Liver (tissue), 9 donors: ENCODE data around the gene MAGEE1. TPM values are rescaled to one million over a fixed set of nuclear protein-coding genes. Genes with fewer than 3 reads are reported as not detected.

Experiments used
- DNase-seq: peaks from one replicate; pipeline ENCODE4 v3.0.0-alpha.2; 2017; ENCODE audit warnings: low spot score
- H3K27ac ChIP-seq, 2 donors: one replicate each; pipeline ENCODE4 v1.7.0; 2013; ENCODE audit warnings: inconsistent platforms in 2 of 2, low read length in 2 of 2, control low read depth in 1 of 2, low read depth in 1 of 2, mild to moderate bottlenecking in 1 of 2
- H3K27me3 ChIP-seq, 4 donors: one replicate each; pipeline versions ENCODE4 v1.6.1 to v1.7.0; 2013; ENCODE audit warnings: low read length in 3 of 4, inconsistent platforms in 1 of 4, mild to moderate bottlenecking in 1 of 4, moderate library complexity in 1 of 4; ENCODE audit not compliant: control insufficient read depth in 4 of 4, insufficient read depth in 4 of 4
- H3K36me3 ChIP-seq, 4 donors: one replicate each; pipeline versions ENCODE4 v1.6.1 to v1.7.0; 2013; ENCODE audit warnings: low read length in 3 of 4, mild to moderate bottlenecking in 3 of 4, low read depth in 1 of 4, moderate library complexity in 1 of 4; ENCODE audit not compliant: control insufficient read depth in 4 of 4, insufficient read depth in 3 of 4
- H3K4me1 ChIP-seq, 4 donors: one replicate each; pipeline versions ENCODE4 v1.6.1 to v1.7.0; 2013; ENCODE audit warnings: low read length in 3 of 4, mild to moderate bottlenecking in 3 of 4, moderate library complexity in 1 of 4; ENCODE audit not compliant: control insufficient read depth in 4 of 4, insufficient read depth in 4 of 4
- H3K4me3 ChIP-seq, 3 donors: one replicate each; pipeline versions ENCODE4 v1.6.1 to v1.7.0; 2013; ENCODE audit warnings: low read length in 3 of 3, control low read depth in 1 of 3, low read depth in 1 of 3, mild to moderate bottlenecking in 1 of 3
- H3K9ac ChIP-seq, 2 donors: one replicate each; pipeline ENCODE4 v1.7.0; 2013; ENCODE audit warnings: low read length in 2 of 2, mild to moderate bottlenecking in 2 of 2, moderate library complexity in 2 of 2, control low read depth in 1 of 2, low read depth in 1 of 2
- H3K9me3 ChIP-seq, 4 donors: one replicate each; pipeline versions ENCODE4 v1.6.1 to v1.7.0; 2013; ENCODE audit warnings: low read length in 3 of 4; ENCODE audit not compliant: control insufficient read depth in 4 of 4
- EGR1 ChIP-seq, 2 donors: IDR thresholded peaks; 2 replicates each; pipeline ENCODE4 v1.6.1; 2016 to 2018; ENCODE audit warnings: antibody characterized with exemption in 2 of 2, low read depth in 2 of 2
- FOXA1 ChIP-seq: IDR thresholded peaks from 2 replicates; pipeline ENCODE4 v1.6.1; 2016; ENCODE audit warnings: antibody characterized with exemption
- FOXA2 ChIP-seq: IDR thresholded peaks from 2 replicates; pipeline ENCODE4 v1.6.1; 2016; ENCODE audit warnings: antibody characterized with exemption
- GABPA ChIP-seq, 2 donors: IDR thresholded peaks in 1 of 2; conservative IDR thresholded peaks in 1 of 2; 2 replicates each; pipeline ENCODE4 v1.6.1; 2016; ENCODE audit warnings: antibody characterized with exemption in 2 of 2, mild to moderate bottlenecking in 1 of 2, moderate library complexity in 1 of 2
- HNF4A ChIP-seq, 2 donors: conservative IDR thresholded peaks; 2 replicates each; pipeline ENCODE4 v1.6.1; 2016; ENCODE audit warnings: antibody characterized with exemption in 2 of 2, mild to moderate bottlenecking in 2 of 2
- JUND ChIP-seq, 2 donors: IDR thresholded peaks; 2 replicates each; pipeline ENCODE4 v1.6.1; 2016; ENCODE audit warnings: antibody characterized with exemption in 2 of 2
- NR2F2 ChIP-seq: IDR thresholded peaks from 2 replicates; pipeline ENCODE4 v1.6.1; 2016; ENCODE audit warnings: antibody characterized with exemption
- RAD21 ChIP-seq, 2 donors: IDR thresholded peaks; 2 replicates each; pipeline ENCODE4 v1.6.1; 2016; ENCODE audit warnings: antibody characterized with exemption in 2 of 2, mild to moderate bottlenecking in 2 of 2
- RXRA ChIP-seq, 2 donors: IDR thresholded peaks; 2 replicates each; pipeline ENCODE4 v1.6.1; 2017 to 2018; ENCODE audit warnings: antibody characterized with exemption in 2 of 2, mild to moderate bottlenecking in 1 of 2
- SP1 ChIP-seq: IDR thresholded peaks from 2 replicates; pipeline ENCODE4 v1.6.1; 2018; ENCODE audit warnings: antibody characterized with exemption, mild to moderate bottlenecking
- TAF1 ChIP-seq: conservative IDR thresholded peaks from 2 replicates; pipeline ENCODE4 v1.6.1; 2016; ENCODE audit warnings: antibody characterized with exemption, mild to moderate bottlenecking
- YY1 ChIP-seq: IDR thresholded peaks from 2 replicates; pipeline ENCODE4 v1.6.1; 2016; ENCODE audit warnings: antibody characterized with exemption, mild to moderate bottlenecking
- WGBS: extraction: QIAGEN DNeasy Blood & Tissue Kit; methylation state at CpG from one replicate; pipeline ENCODE4 v1.1.7; 2013; 5-methylcytosine and 5-hydroxymethylcytosine counted together
- polyA plus RNA-seq, 2 donors: library from polyadenylated mRNA; stranded (reverse) in 1 of 2; unstranded in 1 of 2; fragments of 200-250 nt in 1 of 2; fragments of >200 nt in 1 of 2; fragmentation: Nextera tagmentation in 1 of 2; extraction: Ambion mirVana in 1 of 2; gene quantifications; one replicate each; pipeline versions ENCODE4 v1.2.1 to v1.2.3, GENCODE V29; 2013 to 2015
- total RNA-seq, 2 donors: library from RNA; depleted of rRNA; stranded (reverse); fragments of >200 nt; gene quantifications; one replicate each; pipeline ENCODE4 v1.2.3, GENCODE V29; 2014
- TF ChIP-seq, protein P1 (sequence below): IDR thresholded peaks from 2 replicates; pipeline ENCODE4 v1.6.1; 2016; ENCODE audit warnings: antibody characterized with exemption
- TF ChIP-seq, protein P2 (sequence below): IDR thresholded peaks from 2 replicates; pipeline ENCODE4 v1.6.1; 2016; ENCODE audit warnings: antibody characterized with exemption, mild to moderate bottlenecking
- TF ChIP-seq, protein P3 (sequence below): fragments of 150-350 bp; IDR thresholded peaks from 2 replicates; pipeline ENCODE4 v1.5.1; 2017; ENCODE audit warnings: improper control_type of control experiment, low read depth, low read length; ENCODE audit not compliant: missing input control
- TF ChIP-seq, protein P4 (sequence below): IDR thresholded peaks from 2 replicates; pipeline ENCODE4 v1.6.1; 2016; ENCODE audit warnings: antibody characterized with exemption
- donor health status: healthy.
- donor health status: healthy.
- donor health status: healthy.
- donor health status: healthy.
- donor health status: healthy.

Gene MAGEE1
- total and polyA plus RNA-seq, 4 donors, result 0.10 to 0.33 (median 0.28) TPM

DNA sequence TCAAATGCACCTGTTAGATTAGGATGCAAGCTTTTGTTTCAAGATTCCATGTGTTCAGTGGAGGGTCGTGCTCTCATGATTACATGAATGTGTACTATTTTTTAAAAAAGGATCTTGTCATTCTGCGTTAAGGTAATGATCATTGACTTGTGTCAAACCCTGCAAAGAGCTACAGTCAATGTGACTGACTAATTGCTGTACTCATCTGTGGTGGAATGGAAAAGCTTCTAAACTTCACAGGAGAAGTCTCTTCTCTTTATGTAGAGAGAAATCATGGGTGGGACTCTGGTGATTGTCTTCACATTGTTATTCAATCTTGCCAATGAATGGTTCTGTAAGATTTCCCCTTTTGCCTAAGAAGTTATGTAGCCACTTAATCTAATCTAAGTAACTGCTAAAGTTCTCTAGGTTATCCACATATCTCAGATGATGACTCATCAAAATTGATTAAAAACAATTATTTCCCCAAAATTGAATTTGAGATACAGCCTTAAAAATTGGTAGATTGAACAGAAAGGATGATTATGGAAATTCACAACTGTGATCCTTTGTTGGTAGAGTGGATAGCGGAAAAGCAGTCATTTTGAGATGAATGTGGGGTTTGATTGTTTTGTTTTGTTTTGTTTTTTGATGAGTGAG is 6.7 kb downstream of the MAGEE1 start:
- Histone ChIP-seq H3K27ac (no peak overlapping the region), H3K36me3 (no peaks in the 10 kb centered on the region), H3K9me3 (no peaks in the 10 kb centered on the region), H3K9ac (no peak overlapping the region), H3K27me3 (peaks cover 0 to 3% (median 0%) of the 10 kb centered on the region in 4 donors), H3K4me1 (no peaks in the 10 kb centered on the region), H3K4me3 (no peak overlapping the region)
- TF ChIP-seq, protein P1, sequence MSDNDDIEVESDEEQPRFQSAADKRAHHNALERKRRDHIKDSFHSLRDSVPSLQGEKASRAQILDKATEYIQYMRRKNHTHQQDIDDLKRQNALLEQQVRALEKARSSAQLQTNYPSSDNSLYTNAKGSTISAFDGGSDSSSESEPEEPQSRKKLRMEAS, result no peak
- TF ChIP-seq, protein P2, sequence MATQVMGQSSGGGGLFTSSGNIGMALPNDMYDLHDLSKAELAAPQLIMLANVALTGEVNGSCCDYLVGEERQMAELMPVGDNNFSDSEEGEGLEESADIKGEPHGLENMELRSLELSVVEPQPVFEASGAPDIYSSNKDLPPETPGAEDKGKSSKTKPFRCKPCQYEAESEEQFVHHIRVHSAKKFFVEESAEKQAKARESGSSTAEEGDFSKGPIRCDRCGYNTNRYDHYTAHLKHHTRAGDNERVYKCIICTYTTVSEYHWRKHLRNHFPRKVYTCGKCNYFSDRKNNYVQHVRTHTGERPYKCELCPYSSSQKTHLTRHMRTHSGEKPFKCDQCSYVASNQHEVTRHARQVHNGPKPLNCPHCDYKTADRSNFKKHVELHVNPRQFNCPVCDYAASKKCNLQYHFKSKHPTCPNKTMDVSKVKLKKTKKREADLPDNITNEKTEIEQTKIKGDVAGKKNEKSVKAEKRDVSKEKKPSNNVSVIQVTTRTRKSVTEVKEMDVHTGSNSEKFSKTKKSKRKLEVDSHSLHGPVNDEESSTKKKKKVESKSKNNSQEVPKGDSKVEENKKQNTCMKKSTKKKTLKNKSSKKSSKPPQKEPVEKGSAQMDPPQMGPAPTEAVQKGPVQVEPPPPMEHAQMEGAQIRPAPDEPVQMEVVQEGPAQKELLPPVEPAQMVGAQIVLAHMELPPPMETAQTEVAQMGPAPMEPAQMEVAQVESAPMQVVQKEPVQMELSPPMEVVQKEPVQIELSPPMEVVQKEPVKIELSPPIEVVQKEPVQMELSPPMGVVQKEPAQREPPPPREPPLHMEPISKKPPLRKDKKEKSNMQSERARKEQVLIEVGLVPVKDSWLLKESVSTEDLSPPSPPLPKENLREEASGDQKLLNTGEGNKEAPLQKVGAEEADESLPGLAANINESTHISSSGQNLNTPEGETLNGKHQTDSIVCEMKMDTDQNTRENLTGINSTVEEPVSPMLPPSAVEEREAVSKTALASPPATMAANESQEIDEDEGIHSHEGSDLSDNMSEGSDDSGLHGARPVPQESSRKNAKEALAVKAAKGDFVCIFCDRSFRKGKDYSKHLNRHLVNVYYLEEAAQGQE, result no peak
- TF ChIP-seq JUND (IDR thresholded peaks at IDR 0.05) (no peak), RAD21 (IDR thresholded peaks at IDR 0.05) (no peak), RXRA (IDR thresholded peaks at IDR 0.05) (no peak), TAF1 (no peak), FOXA2 (no peak), SP1 (no peak), NR2F2 (no peak), EGR1 (IDR thresholded peaks at IDR 0.05; ENCODE audit: low read depth in 2 of 2) (no peak), FOXA1 (no peak), YY1 (no peak)
- TF ChIP-seq, protein P3, sequence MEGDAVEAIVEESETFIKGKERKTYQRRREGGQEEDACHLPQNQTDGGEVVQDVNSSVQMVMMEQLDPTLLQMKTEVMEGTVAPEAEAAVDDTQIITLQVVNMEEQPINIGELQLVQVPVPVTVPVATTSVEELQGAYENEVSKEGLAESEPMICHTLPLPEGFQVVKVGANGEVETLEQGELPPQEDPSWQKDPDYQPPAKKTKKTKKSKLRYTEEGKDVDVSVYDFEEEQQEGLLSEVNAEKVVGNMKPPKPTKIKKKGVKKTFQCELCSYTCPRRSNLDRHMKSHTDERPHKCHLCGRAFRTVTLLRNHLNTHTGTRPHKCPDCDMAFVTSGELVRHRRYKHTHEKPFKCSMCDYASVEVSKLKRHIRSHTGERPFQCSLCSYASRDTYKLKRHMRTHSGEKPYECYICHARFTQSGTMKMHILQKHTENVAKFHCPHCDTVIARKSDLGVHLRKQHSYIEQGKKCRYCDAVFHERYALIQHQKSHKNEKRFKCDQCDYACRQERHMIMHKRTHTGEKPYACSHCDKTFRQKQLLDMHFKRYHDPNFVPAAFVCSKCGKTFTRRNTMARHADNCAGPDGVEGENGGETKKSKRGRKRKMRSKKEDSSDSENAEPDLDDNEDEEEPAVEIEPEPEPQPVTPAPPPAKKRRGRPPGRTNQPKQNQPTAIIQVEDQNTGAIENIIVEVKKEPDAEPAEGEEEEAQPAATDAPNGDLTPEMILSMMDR, result no peak
- 95% methylated on average over 3 of the region's 3 CpGs for WGBS
- DNase-seq, result no peak

DNA sequence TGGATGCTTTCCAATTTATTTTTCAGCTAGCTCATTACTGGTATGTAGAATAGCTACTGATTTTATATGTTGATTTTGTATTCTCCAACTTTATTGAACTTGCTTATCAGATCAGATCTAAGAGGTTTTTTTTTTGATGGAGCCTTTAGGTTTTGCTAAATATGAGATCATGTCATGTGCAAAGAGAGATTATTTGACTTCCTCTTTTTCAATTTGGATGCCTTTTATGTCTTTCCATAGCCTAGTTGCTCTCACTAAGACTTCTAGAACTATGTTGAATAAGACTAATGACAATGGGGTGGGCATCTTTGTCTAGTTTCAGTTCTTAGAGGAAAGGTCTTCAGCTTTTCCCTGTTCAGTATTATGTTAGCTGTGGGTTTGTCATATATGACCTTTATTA is 11.7 kb downstream of the MAGEE1 start:
- no peak overlapping the region for H3K27ac ChIP-seq
- H3K4me1 ChIP-seq, result no peaks in the 10 kb centered on the region
- H3K9me3 ChIP-seq, result no peaks in the 10 kb centered on the region
- H3K36me3 ChIP-seq, result no peaks in the 10 kb centered on the region
- H3K4me3 ChIP-seq, result no peak overlapping the region
- no peak for DNase-seq
- H3K9ac ChIP-seq, result no peak overlapping the region
- H3K27me3 ChIP-seq, result peaks cover 0 to 3% (median 0%) of the 10 kb centered on the region in 4 donors
- TF ChIP-seq GABPA (IDR thresholded peaks at IDR 0.05 in 1 of 2, conservative IDR thresholded peaks at IDR 0.05 in 1 of 2) (no peak), RAD21 (IDR thresholded peaks at IDR 0.05) (no peak), JUND (IDR thresholded peaks at IDR 0.05) (no peak), HNF4A (conservative IDR thresholded peaks at IDR 0.05) (no peak)
- TF ChIP-seq, protein P4, sequence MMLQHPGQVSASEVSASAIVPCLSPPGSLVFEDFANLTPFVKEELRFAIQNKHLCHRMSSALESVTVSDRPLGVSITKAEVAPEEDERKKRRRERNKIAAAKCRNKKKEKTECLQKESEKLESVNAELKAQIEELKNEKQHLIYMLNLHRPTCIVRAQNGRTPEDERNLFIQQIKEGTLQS, result no peak
